GM19395 (cell line): Measurements from ENCODE around the gene CSPG4.
"Not testable (repeated sequence)": the region's sequence is repeated elsewhere in the genome, so short reads cannot be mapped to it uniquely, and the experiment has no call there.

Experiments
- ATAC-seq: cut with Tn5 transposase; IDR thresholded peaks from one replicate; pipeline ENCODE4 v1.9.1; 2021; ENCODE audit warnings: mild to moderate bottlenecking, moderate library complexity; ENCODE audit not compliant: unreplicated experiment

Gene CSPG4

DNA sequence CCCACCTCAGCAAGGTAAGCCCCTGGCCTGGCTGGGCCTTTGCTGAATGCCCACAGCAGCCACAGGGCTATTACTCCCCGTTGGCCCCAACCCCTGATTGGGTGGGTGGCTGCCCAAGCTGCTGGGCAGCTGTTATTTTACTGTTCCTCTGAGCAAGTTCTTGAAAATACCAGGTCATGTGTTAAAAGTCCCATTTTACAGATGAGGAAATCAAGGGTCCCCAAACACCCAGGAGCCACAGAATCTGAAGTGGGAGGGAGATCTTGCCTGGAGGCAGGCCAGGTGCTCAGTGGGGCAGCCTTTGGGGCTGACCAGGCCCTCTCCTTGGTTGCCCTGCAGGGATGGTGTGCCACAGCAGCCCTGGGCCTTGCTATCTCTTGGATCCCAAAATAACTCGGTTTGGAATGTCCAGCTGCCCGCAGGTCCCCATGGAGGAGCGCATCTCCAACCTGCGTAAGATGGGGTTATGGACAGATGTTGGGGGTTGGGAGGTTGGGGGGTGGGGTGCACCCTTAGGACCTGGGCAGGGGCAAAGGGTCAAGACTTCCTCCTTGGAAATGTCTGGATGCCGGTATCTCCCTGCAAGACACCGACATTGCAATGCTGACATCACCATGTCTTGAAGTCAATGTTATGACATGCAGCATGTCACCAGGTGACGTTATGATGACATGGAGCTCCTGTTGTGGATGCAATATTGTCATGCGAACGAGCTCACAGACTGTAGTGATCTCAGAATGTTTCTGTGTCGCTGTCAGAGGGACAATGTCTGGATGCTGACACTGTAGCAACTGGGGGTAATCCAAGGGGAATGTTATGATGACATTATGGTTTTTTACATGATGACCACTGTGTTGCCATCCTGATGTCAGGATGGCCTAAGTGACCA lies 13.3 kb upstream of the CSPG4 start:
- no peak for ATAC-seq

DNA sequence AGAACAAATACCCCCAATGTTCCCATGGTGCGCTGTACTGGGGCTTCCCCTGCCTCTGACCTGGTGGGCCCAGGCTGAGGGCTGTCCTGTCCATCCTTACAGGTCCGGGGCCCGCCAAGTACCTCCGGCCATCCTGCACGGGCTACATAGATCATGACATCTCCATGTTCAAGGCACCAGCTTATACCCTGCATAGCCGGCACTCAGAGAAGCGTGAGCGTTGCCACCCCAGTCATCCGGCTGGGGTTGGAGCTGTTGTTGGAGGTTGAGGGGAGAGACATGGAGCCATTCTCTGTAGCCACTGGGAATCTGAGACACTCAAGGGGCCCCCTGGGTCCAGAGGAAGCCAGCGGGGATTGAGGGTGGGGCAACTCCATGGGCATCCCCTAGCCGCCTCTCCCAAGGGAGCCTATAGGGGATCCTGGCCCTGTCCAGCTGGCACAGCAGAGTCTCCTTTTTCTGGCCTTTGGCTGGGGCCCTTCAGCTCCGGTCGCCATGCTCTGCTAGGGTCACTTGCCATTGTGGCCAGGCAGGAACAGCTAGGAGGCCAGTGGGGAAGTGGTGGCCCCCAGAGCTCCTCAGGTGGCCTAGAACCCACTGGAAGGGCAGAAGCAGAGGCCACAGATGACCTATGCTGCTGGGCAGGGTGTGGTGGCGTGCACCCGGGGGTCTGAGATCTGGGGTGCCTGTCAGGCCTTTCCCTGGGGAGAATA lies 12.5 kb upstream of the CSPG4 start:
- no peak for ATAC-seq

DNA sequence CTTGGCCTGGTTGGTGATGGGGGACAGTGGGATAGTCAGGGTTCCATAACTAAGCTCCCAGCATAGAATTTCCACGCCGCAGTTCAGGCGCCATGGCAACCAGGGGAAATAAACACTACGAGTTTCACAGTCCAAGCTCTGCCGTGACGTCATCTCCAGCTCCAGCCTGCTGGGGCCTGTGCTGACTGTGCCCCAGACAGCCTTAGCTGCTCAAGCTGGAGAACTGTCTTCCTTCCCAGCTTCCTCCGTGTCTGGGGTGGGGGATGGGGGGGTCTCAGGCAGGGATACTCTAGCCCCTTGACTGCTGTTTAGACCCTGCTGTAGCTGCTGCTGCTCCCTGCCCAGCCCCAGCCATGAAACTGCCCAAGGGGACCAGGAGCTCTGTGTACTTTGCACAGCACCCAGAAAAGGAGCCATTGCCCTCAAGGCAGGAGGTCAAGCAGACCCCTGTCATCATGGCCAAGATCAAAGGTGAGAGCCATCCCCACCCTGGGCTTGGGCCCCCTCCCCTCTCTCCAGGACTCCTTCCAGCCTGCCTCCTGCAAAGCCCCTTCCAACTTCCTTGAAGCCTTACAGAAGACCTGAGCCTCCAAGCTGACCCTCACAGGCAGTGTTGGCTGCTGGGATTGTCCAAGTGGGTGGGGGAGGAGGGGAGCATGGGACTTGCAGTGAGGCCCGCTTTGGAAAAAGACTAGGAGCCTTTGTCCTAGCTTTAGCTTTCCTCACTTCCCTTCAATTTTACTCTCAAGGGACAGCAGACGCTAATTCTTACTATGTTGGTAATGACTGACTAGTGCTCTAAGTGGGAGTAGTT lies 11.4 kb upstream of the CSPG4 start:
- no peak for ATAC-seq

- no peak for ATAC-seq
These were observed 10.7 kb upstream of the CSPG4 start for GRCh38 chr15:75723171-75723846.

DNA sequence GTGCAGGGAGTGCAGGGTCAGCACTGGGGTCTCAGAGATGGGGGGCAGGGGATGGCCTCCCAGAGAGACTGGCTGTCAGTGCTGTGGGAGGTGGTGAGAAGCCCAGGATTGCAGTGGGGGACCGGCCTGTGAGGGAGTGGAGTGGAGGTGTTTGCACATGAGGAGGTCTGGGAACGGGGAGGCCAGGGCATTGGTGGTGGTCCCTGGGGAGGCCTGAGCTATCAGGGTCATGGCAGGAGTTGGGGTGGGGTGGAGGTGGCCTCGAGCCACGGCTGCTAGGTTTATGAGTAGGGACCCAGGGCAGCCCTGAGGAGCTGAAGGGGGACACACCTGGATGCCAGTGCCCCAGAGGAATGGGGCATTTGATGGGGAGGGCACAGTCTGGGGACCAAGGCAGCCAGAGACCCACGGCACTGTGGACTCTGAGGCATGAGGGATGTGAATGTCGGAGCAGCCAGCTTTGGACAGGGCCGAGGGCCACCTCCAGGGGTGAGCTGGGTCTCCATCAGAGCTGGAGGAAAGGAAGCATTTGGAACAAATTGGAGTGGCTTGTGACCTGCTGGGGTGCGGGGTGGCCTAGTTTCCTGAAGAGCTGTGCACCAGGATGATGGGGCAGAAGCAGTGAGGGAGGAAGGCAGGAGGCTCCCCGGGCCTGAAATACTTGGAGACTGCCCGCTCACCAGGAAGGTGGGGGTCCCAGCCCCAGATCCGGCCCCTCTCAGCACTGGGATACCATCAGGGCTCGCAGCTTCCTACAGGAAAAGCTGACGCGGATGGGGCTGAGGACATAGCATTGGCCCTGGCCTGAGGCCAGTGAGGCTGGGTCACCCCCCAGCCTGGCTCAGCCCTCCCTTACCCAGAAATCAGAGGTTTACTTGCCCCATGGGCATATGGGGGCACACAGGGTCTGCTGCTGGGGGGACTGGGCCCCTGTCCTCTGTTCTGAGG lies 9.5 kb upstream of the CSPG4 start:
- ATAC-seq, result no peak

GRCh38 chr15:75721480-75721922 lies 8.9 kb upstream of the CSPG4 start:
- ATAC-seq, result no peak

DNA sequence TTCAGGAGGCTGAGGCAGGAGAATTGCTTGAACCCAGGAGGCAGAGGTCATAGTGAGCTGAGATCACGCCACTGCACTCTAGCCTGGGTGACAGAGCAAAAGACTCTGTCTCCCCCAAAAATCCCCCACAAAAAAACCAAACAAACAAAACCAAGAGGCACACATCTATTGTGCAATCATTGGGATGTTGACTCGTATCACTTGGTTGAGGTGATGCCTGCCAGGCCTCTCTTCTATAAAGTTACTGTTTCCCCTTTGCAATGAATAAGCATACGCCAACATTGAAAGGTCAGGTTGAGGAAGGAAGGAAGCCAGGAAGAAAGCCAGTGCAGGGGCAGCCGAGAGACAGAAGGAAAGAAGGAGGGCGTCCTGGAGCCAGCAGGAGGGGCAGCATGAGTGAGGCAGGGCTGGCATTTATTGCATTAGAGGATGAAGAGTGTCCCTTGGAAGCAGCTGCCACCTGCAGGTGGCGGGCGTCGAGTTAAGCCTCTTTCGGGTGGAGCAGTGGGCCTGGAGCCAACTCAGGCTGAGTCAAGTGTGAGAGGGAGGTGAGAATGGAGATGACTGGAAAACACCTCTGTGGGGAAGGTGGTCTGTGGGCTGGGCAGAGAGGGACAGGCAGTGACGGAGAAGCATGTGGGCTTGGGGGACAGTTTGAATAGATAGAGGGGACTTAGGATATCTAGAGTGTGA lies 8.3 kb upstream of the CSPG4 start:
- ATAC-seq, result no peak

DNA sequence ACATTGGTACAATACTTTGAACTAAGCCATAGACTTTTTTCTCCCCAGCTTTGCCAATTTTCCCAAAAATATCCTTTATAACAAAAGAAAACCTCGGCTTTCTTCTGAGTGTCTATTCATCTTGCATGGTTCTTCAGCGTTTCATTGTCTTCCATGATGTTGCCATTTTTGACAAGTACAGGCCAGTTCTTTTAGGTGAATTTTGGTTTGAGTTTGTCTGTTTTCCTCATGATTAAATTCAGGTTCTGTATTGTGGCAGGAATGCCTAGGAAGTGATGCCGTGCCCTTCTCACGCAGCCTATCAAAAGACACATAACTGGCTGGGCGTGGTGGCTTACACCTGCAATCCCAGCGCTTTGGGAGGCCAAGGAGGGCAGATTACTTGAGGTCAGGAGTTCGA lies 7.6 kb upstream of the CSPG4 start:
- ATAC-seq, result no peak

DNA sequence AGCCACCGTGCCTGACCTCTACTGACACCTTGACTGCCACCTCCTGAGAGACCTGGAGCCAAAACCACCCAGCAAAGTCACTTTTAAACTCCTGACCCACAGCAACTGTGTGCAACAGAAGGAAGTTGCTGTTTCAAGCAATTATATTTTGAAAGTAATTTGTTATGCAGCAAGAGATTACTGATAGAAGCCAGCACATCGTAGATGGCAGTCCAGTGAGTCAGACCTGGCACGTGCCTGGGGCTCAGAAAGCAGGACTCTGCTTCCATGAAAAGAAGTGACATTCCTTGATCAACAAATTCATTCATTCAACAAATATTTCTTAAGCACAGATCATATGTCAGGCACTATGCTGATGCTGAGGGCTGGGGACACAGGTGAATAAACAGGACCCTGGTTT lies 5.7 kb upstream of the CSPG4 start:
- ATAC-seq, result no peak

DNA sequence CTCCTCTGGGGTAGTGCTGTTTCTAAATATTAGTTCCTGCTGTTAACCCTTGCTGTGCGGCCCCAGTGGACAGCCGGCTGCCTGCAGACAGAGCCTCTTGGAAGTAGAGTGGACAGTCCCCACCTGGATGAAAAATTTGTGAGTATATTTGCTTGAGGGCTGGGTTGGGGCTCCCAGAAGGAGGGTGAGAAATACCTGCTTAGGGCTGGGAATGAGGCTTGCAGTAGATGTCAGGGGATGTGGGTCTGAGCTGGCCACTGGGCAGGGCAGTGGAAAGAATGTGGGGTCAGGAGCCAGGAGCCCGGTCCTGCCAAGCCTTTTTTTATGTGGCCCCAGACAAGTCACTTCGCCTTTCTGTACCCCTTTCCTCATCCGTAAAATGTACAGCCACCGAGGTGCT lies 4.4 kb upstream of the CSPG4 start:
- ATAC-seq, result not testable (repeated sequence)

- not testable (repeated sequence) for ATAC-seq
These were observed 3.8 kb upstream of the CSPG4 start for GRCh38 chr15:75716249-75716950.

DNA sequence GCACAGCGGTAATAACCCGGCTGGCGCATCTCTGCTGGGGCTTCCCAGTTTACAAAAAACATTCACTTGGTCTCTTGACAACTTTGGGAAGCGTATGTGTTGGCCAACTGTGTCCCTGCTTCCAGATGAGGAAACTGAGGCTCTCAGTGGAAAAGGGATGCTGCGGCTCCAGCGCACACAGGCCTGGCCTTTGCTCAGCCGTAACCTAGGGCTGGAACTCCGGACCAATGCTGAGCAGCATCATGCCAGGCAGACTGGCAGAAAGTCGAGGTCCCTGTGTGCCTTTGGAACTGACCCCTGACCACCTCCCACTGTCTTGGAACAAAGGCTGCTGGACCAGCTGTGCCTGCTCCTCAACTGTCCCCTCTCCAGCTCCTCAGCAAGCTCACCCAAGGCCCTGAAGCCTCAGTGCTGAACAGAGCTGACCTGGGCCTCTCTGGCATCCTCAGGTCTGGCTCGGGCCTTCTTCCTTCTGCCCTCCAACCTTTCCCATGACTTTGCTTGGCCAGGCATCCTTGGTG lies 2.7 kb upstream of the CSPG4 start:
- ATAC-seq, result not testable (repeated sequence)

DNA sequence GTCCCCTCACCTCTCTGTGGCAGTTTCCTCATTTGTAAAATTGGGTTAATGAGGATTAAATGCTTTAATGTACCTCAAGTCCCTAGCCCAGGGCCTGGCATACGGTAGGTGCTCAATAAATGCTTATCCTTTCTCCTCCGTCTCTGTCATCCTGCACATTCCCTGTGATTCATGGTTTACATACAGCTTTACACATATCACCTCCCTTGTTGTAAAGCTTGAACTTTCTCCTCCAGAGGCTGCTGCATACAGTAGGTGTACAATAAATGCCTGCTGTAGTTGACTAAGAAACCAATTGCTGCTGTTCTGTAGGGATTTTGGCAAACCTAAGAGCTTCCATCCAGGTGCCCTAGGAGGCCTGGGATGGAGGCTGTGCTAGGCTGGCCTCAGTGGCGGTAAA lies 1.5 kb upstream of the CSPG4 start:
- no peak for ATAC-seq

DNA sequence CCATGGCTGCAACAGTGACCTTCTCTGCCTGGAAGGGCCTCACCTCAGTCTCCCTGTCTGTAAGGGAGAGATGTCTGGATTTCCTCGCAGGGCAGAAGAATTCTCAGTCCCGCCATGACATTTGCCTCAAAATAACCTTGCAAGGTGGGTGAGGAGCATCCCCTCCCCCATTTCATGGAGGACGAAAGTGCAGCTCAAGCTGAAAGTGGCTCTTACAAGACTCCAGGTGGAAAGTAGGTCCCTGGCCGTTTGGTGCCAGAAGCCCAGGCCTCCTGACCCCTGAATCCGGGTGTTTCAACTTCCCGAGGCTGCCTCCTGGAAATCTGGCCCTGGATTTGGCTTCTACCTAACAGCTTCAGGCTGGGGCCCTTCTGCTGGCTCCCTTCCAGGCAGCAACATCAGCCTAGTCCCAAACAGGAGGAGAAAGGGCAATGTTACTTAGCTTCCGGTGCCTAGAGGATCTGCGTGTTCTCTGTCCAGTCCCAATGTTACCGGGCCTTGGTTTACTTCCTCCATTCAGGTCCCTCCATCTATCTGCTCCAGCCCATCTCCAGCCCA lies 769 bp upstream of the CSPG4 start:
- ATAC-seq, result no peak

GRCh38 chr15:75711495-75711894 lies 1.2 kb downstream of the CSPG4 start:
- not testable (repeated sequence) for ATAC-seq

GRCh38 chr15:75710874-75711273 lies 1.8 kb downstream of the CSPG4 start:
- ATAC-seq, result not testable (repeated sequence)

- ATAC-seq, result not testable (repeated sequence)
These were observed 3.2 kb downstream of the CSPG4 start for GRCh38 chr15:75709458-75709857.

DNA sequence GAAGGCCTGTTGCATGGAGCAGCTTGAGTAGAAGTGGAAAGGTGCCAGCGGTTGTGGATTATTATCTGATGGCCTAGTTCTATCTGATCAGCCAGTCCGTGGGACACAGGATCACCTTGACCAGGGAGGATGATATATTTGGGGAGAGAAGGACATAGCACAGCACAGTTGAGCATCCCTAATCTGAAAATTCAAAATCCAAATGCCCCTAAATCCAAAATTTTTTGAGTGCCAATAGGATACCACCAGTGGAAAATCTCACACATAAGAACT lies 6.0 kb downstream of the CSPG4 start:
- ATAC-seq, result no peak
